Mucosa of rectum (tissue), 2 donors: Measurements from ENCODE around the gene TOM1.

Source experiments
- H3K27ac ChIP-seq, 2 donors: one replicate each; pipeline ENCODE4 v1.7.0; 2013; ENCODE audit warnings: inconsistent platforms in 2 of 2, low read depth in 2 of 2, low read length in 2 of 2
- H3K27me3 ChIP-seq, 2 donors: one replicate each; pipeline ENCODE4 v1.7.0; 2013; ENCODE audit warnings: low read length in 2 of 2; ENCODE audit not compliant: control insufficient read depth in 2 of 2, insufficient read depth in 2 of 2
- H3K36me3 ChIP-seq, 2 donors: one replicate each; pipeline ENCODE4 v1.7.0; 2013; ENCODE audit warnings: low read length in 2 of 2; ENCODE audit not compliant: control insufficient read depth in 2 of 2, insufficient read depth in 2 of 2
- H3K4me1 ChIP-seq, 2 donors: one replicate each; pipeline ENCODE4 v1.7.0; 2013; ENCODE audit warnings: low read length in 2 of 2, mild to moderate bottlenecking in 1 of 2; ENCODE audit not compliant: control insufficient read depth in 2 of 2, insufficient read depth in 2 of 2
- H3K4me3 ChIP-seq, 2 donors: one replicate each; pipeline ENCODE4 v1.7.0; 2013; ENCODE audit warnings: low read length in 2 of 2
- H3K9ac ChIP-seq, 2 donors: one replicate each; pipeline ENCODE4 v1.7.0; 2013; ENCODE audit warnings: low read length in 2 of 2, low read depth in 1 of 2, mild to moderate bottlenecking in 1 of 2
- H3K9me3 ChIP-seq, 2 donors: one replicate each; pipeline ENCODE4 v1.7.0; 2013; ENCODE audit warnings: low read length in 2 of 2; ENCODE audit not compliant: control insufficient read depth in 2 of 2
- donor health status: healthy.
- donor health status: Normal muscosa, but diverticular disease.

TOM1 gene

GRCh38 chr22:35343664-35344550, 44.2 kb downstream of the TOM1 start:
- Histone ChIP-seq H3K4me1 (no peaks in the 10 kb centered on the region), H3K9ac (no peak overlapping the region), H3K9me3 (no peaks in the 10 kb centered on the region), H3K4me3 (no peak overlapping the region), H3K36me3 (peaks cover 21 to 39% of the 10 kb centered on the region in 2 donors), H3K27me3 (no peaks in the 10 kb centered on the region), H3K27ac (no peak overlapping the region)

GRCh38 chr22:35344956-35345690, 45.4 kb downstream of the TOM1 start:
- H3K4me3 ChIP-seq: no peak overlapping the region
- H3K9me3 ChIP-seq: no peaks in the 10 kb centered on the region
- H3K9ac ChIP-seq: no peak overlapping the region
- H3K27me3 ChIP-seq: no peaks in the 10 kb centered on the region
- H3K36me3 ChIP-seq: peaks cover 17 to 36% of the 10 kb centered on the region in 2 donors
- H3K4me1 ChIP-seq: no peaks in the 10 kb centered on the region
- H3K27ac ChIP-seq: no peak overlapping the region

GRCh38 chr22:35345808-35346505, 46.3 kb downstream of the TOM1 start:
- Histone ChIP-seq H3K9ac (no peak overlapping the region), H3K27me3 (no peaks in the 10 kb centered on the region), H3K9me3 (no peaks in the 10 kb centered on the region), H3K4me1 (peaks cover 5 to 6% of the 10 kb centered on the region in 2 donors), H3K36me3 (peaks cover 12 to 30% of the 10 kb centered on the region in 2 donors), H3K4me3 (no peak overlapping the region), H3K27ac (no peak overlapping the region)

GRCh38 chr22:35346596-35347220, 47.0 kb downstream of the TOM1 start:
- Histone ChIP-seq H3K4me1 (peaks cover 11 to 13% of the 10 kb centered on the region in 2 donors), H3K9ac (no peak overlapping the region), H3K9me3 (no peaks in the 10 kb centered on the region), H3K4me3 (no peak overlapping the region), H3K27me3 (no peaks in the 10 kb centered on the region), H3K27ac (no peak overlapping the region), H3K36me3 (peaks cover 8 to 23% of the 10 kb centered on the region in 2 donors)

GRCh38 chr22:35347462-35347861, 47.8 kb downstream of the TOM1 start:
- no peak overlapping the region for H3K27ac ChIP-seq
- H3K36me3 ChIP-seq: peaks cover 8 to 17% of the 10 kb centered on the region in 2 donors
- H3K9me3 ChIP-seq: no peaks in the 10 kb centered on the region
- H3K9ac ChIP-seq: no peak overlapping the region
- H3K4me1 ChIP-seq: peaks cover 15 to 16% of the 10 kb centered on the region in 2 donors
- no peak overlapping the region for H3K4me3 ChIP-seq
- no peaks in the 10 kb centered on the region for H3K27me3 ChIP-seq

- Histone ChIP-seq H3K9me3 (no peaks in the 10 kb centered on the region), H3K4me1 (peaks cover 18 to 19% of the 10 kb centered on the region in 2 donors), H3K27me3 (no peaks in the 10 kb centered on the region), H3K9ac (no peak overlapping the region), H3K27ac (no peak overlapping the region), H3K36me3 (peaks cover 8 to 15% of the 10 kb centered on the region in 2 donors), H3K4me3 (no peak overlapping the region)
These were observed 48.4 kb downstream of the TOM1 start for GRCh38 chr22:35348026-35348590.

- H3K27ac ChIP-seq: no peak overlapping the region
- peaks cover 18 to 22% of the 10 kb centered on the region in 2 donors for H3K4me1 ChIP-seq
- H3K36me3 ChIP-seq: peaks cover 2 to 13% of the 10 kb centered on the region in 2 donors
- H3K9me3 ChIP-seq: no peaks in the 10 kb centered on the region
- no peaks in the 10 kb centered on the region for H3K27me3 ChIP-seq
- no peak overlapping the region for H3K4me3 ChIP-seq
- H3K9ac ChIP-seq: no peak overlapping the region
These were observed 49.0 kb downstream of the TOM1 start for GRCh38 chr22:35348703-35349102.

- H3K4me3 ChIP-seq: no peak overlapping the region
- H3K4me1 ChIP-seq: peaks cover 18 to 22% of the 10 kb centered on the region in 2 donors
- no peak overlapping the region for H3K9ac ChIP-seq
- no peaks in the 10 kb centered on the region for H3K9me3 ChIP-seq
- no peak overlapping the region for H3K27ac ChIP-seq
- H3K36me3 ChIP-seq: peaks cover 0 to 9% of the 10 kb centered on the region in 2 donors
- H3K27me3 ChIP-seq: no peaks in the 10 kb centered on the region
These were observed 49.6 kb downstream of the TOM1 start for GRCh38 chr22:35349368-35349703.

GRCh38 chr22:35349704-35350538, 50.2 kb downstream of the TOM1 start:
- no peak overlapping the region for H3K4me3 ChIP-seq
- no peak overlapping the region for H3K27ac ChIP-seq
- peaks cover 0 to 7% of the 10 kb centered on the region in 2 donors for H3K36me3 ChIP-seq

More at GRCh38 chr22:35349704-35350538, 50.2 kb downstream of the TOM1 start:
- Histone ChIP-seq H3K9me3 (no peaks in the 10 kb centered on the region), H3K27me3 (no peaks in the 10 kb centered on the region), H3K4me1 (peaks cover 18 to 22% of the 10 kb centered on the region in 2 donors), H3K9ac (peak overlapping the region in 1 of 2 donors; percentile 41)
